GM23338 (cell line): ENCODE data around the gene TUBG2. TPM values are rescaled to one million over a fixed set of nuclear protein-coding genes. Genes with fewer than 3 reads are reported as not detected.

ENCODE experiments used
- ATAC-seq: fragments of 200-7000 bp; cut with Tn5 transposase; 3 replicates; pipeline ENCODE4 v1.9.1; 2020
- DNase-seq: peaks from one replicate; pipeline ENCODE4 v3.0.0-alpha.2; 2015; ENCODE audit warnings: low spot score
- H2AFZ ChIP-seq: fragments of 200-600 bp; sonication (generic); 2 replicates; pipeline ENCODE4 v1.8.0; 2016; ENCODE audit warnings: antibody characterized with exemption, mild to moderate bottlenecking, moderate library complexity
- H3F3A ChIP-seq: fragments of 200-600 bp; sonication (generic); replicated peaks from 2 replicates; pipeline ENCODE4 v1.8.0; 2017; ENCODE audit warnings: antibody characterized with exemption, mixed run types, low read depth
- H3K27ac ChIP-seq: fragments of 200-600 bp; sonication (generic); 2 replicates; pipeline ENCODE4 v1.6.1; 2016; ENCODE audit warnings: low read depth
- H3K27me3 ChIP-seq: fragments of 200-600 bp; sonication (generic); 2 replicates; pipeline ENCODE4 v1.8.0; 2016; ENCODE audit warnings: mild to moderate bottlenecking, mixed run types, moderate library complexity; ENCODE audit not compliant: insufficient read depth
- H3K36me3 ChIP-seq: fragments of 200-600 bp; sonication (generic); 2 replicates; pipeline ENCODE4 v1.8.0; 2016; ENCODE audit warnings: mild to moderate bottlenecking; ENCODE audit not compliant: insufficient read depth
- H3K4me1 ChIP-seq: fragments of 200-600 bp; sonication (generic); 2 replicates; pipeline ENCODE4 v1.8.0; 2016; ENCODE audit warnings: mild to moderate bottlenecking, moderate library complexity; ENCODE audit not compliant: insufficient read depth
- H3K4me2 ChIP-seq: fragments of 200-600 bp; sonication (generic); 2 replicates; pipeline ENCODE4 v1.7.1; 2017; ENCODE audit warnings: mixed run types
- H3K4me3 ChIP-seq: fragments of 200-600 bp; sonication (generic); 2 replicates; pipeline ENCODE4 v1.6.1; 2016; ENCODE audit warnings: mixed run types
- H3K79me2 ChIP-seq: fragments of 200-600 bp; sonication (generic); replicated peaks from 2 replicates; pipeline ENCODE4 v1.8.0; 2017; ENCODE audit warnings: mild to moderate bottlenecking; ENCODE audit not compliant: insufficient read depth
- H3K9me2 ChIP-seq: fragments of 200-600 bp; sonication (generic); 2 replicates; pipeline ENCODE4 v1.8.0; 2017; ENCODE audit not compliant: insufficient read depth
- H4K20me1 ChIP-seq: fragments of 200-600 bp; sonication (generic); replicated peaks from 2 replicates; pipeline ENCODE4 v1.8.0; 2017; ENCODE audit warnings: mild to moderate bottlenecking; ENCODE audit not compliant: insufficient read depth
- H3K27ac Mint-ChIP-seq: 2 replicates; pipeline ENCODE4 v1.8.0; 2020; ENCODE audit warnings: inconsistent platforms, mild to moderate bottlenecking, moderate library complexity, mixed read lengths
- H3K27me3 Mint-ChIP-seq: 3 replicates; pipeline ENCODE4 v1.8.0; 2022; ENCODE audit warnings: low read depth, mild to moderate bottlenecking, moderate library complexity, mixed read lengths, inconsistent platforms; ENCODE audit not compliant: insufficient read depth, poor library complexity
- H3K36me3 Mint-ChIP-seq: 3 replicates; pipeline ENCODE4 v1.8.0; 2021; ENCODE audit warnings: low read depth, mild to moderate bottlenecking, inconsistent platforms, moderate library complexity, mixed read lengths
- H3K4me1 Mint-ChIP-seq: 3 replicates; pipeline ENCODE4 v1.8.0; 2020; ENCODE audit warnings: mild to moderate bottlenecking, inconsistent platforms, mixed read lengths
- H3K4me3 Mint-ChIP-seq: 3 replicates; pipeline ENCODE4 v1.8.0; 2021; ENCODE audit warnings: moderate library complexity, mild to moderate bottlenecking, inconsistent platforms, mixed read lengths
- H3K9me3 Mint-ChIP-seq: 3 replicates; pipeline ENCODE4 v1.8.0; 2020; ENCODE audit warnings: moderate library complexity, mild to moderate bottlenecking, inconsistent platforms, mixed read lengths
- CTCF ChIP-seq, 2 experiments: fragments of 200-600 bp in 1 of 2; sonication (generic) in 1 of 2; conservative IDR thresholded peaks; 2 replicates each; pipeline versions ENCODE4 v1.5.1 to v1.6.1; 2016 to 2017; ENCODE audit warnings: antibody characterized with exemption in 2 of 2, low read depth in 2 of 2, mild to moderate bottlenecking in 2 of 2, moderate library complexity in 1 of 2
- ETS1 ChIP-seq: IDR thresholded peaks from 2 replicates; pipeline ENCODE4 v1.6.1; 2016; ENCODE audit warnings: antibody characterized with exemption
- JUNB ChIP-seq: IDR thresholded peaks from one replicate; pipeline ENCODE4 v1.6.1; 2016; ENCODE audit warnings: antibody characterized with exemption; ENCODE audit not compliant: unreplicated experiment
- NANOG ChIP-seq: IDR thresholded peaks from 2 replicates; pipeline ENCODE4 v1.6.1; 2016; ENCODE audit warnings: antibody characterized with exemption, borderline replicate concordance
- POLR2AphosphoS5 ChIP-seq: IDR thresholded peaks from 2 replicates; pipeline ENCODE4 v1.6.1; 2016; ENCODE audit warnings: antibody characterized with exemption, low read depth
- REST ChIP-seq: IDR thresholded peaks from one replicate; pipeline ENCODE4 v1.6.1; 2018; ENCODE audit warnings: antibody characterized with exemption; ENCODE audit not compliant: unreplicated experiment
- STAT1 ChIP-seq: IDR thresholded peaks from one replicate; pipeline ENCODE4 v1.6.1; 2016; ENCODE audit warnings: antibody characterized with exemption; ENCODE audit not compliant: unreplicated experiment
- polyA plus RNA-seq: library from polyadenylated mRNA; unstranded; fragments of >200 nt; fragmentation: Nextera tagmentation; extraction: Ambion mirVana; gene quantifications from 2 replicates; pipeline ENCODE4 v1.2.1, GENCODE V29; 2016
- total RNA-seq: library from RNA; depleted of rRNA; stranded (reverse); fragments of >200 nt; shearing (Covaris generic); gene quantifications from 2 replicates; pipeline ENCODE4 v1.2.3, GENCODE V29; 2014
- TF ChIP-seq, protein P1 (sequence below): fragments of 250-450 bp; sonication (Bioruptor Pico); IDR thresholded peaks from 2 replicates; pipeline ENCODE4 v1.5.0; 2020; ENCODE audit warnings: mild to moderate bottlenecking, moderate library complexity

Gene TUBG2
- total and polyA plus RNA-seq, 2 experiments from 2014 or later: 18.2 to 19.0 TPM

- peaks cover 10% of the 10 kb centered on the region for H3K4me1 Mint-ChIP-seq
- H3K27me3 Mint-ChIP-seq: peaks cover 9% of the 10 kb centered on the region
- DNase-seq (no peak), ATAC-seq (no peak)
- TF ChIP-seq REST: no peak
- TF ChIP-seq JUNB: no peak
- no peak for TF ChIP-seq STAT1
- TF ChIP-seq NANOG: no peak
- H2AFZ ChIP-seq: no peak overlapping the region
- no peak overlapping the region for H3K4me3 Mint-ChIP-seq
- H3K9me3 Mint-ChIP-seq: no peaks in the 10 kb centered on the region; the same call in 2 of the 3 replicates
- H3K27ac ChIP-seq: no peak overlapping the region
- no peaks in the 10 kb centered on the region for H3K9me2 ChIP-seq
- no peaks in the 10 kb centered on the region for H3F3A ChIP-seq
- H3K79me2 ChIP-seq: no peaks in the 10 kb centered on the region
- peaks cover 32% of the 10 kb centered on the region for H3K36me3 Mint-ChIP-seq
- no peaks in the 10 kb centered on the region for H3K27me3 ChIP-seq
- peaks cover 6% of the 10 kb centered on the region; the same call in 1 of the 2 replicates for H4K20me1 ChIP-seq
- no peak overlapping the region for H3K27ac Mint-ChIP-seq
- H3K4me1 ChIP-seq: no peaks in the 10 kb centered on the region; the same call in 1 of the 2 replicates
- H3K4me2 ChIP-seq: no peak overlapping the region
- no peak overlapping the region for H3K4me3 ChIP-seq
- H3K36me3 ChIP-seq: peaks cover 6% of the 10 kb centered on the region; the same call in 1 of the 2 replicates
Measured at GRCh38 chr17:42700586-42701289, 41.7 kb downstream of the TUBG2 start.

DNA sequence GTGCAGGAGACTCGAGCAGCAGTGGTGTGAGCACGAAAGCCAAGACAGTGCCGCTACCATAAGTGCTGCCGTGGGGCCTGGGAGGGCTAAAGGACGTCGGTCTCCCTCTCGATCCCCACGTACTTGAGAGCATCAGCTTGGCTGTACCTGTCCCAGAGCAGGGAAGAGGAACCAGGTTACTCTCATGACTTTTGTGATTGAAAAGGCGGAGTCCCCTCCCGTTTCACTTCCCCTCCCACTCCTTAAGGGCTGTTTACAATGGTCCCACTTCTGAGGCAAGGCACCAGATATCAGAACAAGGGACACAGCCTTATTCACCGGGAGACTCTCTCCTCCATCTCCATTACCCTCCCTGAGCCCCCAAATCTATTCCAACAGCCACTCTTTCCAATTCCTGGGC is 43.4 kb downstream of the TUBG2 start:
- no peaks in the 10 kb centered on the region for H3K79me2 ChIP-seq
- H3K4me2 ChIP-seq: no peak overlapping the region
- ATAC-seq (no peak), DNase-seq (no peak)
- no peak overlapping the region for H3K27ac Mint-ChIP-seq
- H3K9me3 Mint-ChIP-seq: no peaks in the 10 kb centered on the region; the same call in 2 of the 3 replicates
- H4K20me1 ChIP-seq: peaks cover 6% of the 10 kb centered on the region; the same call in 1 of the 2 replicates
- H3K4me1 Mint-ChIP-seq: peaks cover 10% of the 10 kb centered on the region
- H3K27ac ChIP-seq: no peak overlapping the region
- H3K4me3 Mint-ChIP-seq: no peak overlapping the region; the same call in 2 of the 3 replicates
- H3K27me3 Mint-ChIP-seq: peaks cover 5% of the 10 kb centered on the region
- H3K9me2 ChIP-seq: no peaks in the 10 kb centered on the region
- H2AFZ ChIP-seq: no peak overlapping the region
- H3K36me3 Mint-ChIP-seq: peaks cover 28% of the 10 kb centered on the region
- no peaks in the 10 kb centered on the region; the same call in 1 of the 2 replicates for H3K4me1 ChIP-seq
- no peak overlapping the region for H3K4me3 ChIP-seq
- H3K36me3 ChIP-seq: peaks cover 6% of the 10 kb centered on the region; the same call in 1 of the 2 replicates
- H3F3A ChIP-seq: no peaks in the 10 kb centered on the region
- H3K27me3 ChIP-seq: no peaks in the 10 kb centered on the region
- TF ChIP-seq NANOG (no peak), POLR2AphosphoS5 (no peak), JUNB (no peak), CTCF (conservative IDR thresholded peaks at IDR 0.05; ENCODE audit: low read depth in 2 of 2) (no peak), ETS1 (no peak)
- TF ChIP-seq, protein P1, sequence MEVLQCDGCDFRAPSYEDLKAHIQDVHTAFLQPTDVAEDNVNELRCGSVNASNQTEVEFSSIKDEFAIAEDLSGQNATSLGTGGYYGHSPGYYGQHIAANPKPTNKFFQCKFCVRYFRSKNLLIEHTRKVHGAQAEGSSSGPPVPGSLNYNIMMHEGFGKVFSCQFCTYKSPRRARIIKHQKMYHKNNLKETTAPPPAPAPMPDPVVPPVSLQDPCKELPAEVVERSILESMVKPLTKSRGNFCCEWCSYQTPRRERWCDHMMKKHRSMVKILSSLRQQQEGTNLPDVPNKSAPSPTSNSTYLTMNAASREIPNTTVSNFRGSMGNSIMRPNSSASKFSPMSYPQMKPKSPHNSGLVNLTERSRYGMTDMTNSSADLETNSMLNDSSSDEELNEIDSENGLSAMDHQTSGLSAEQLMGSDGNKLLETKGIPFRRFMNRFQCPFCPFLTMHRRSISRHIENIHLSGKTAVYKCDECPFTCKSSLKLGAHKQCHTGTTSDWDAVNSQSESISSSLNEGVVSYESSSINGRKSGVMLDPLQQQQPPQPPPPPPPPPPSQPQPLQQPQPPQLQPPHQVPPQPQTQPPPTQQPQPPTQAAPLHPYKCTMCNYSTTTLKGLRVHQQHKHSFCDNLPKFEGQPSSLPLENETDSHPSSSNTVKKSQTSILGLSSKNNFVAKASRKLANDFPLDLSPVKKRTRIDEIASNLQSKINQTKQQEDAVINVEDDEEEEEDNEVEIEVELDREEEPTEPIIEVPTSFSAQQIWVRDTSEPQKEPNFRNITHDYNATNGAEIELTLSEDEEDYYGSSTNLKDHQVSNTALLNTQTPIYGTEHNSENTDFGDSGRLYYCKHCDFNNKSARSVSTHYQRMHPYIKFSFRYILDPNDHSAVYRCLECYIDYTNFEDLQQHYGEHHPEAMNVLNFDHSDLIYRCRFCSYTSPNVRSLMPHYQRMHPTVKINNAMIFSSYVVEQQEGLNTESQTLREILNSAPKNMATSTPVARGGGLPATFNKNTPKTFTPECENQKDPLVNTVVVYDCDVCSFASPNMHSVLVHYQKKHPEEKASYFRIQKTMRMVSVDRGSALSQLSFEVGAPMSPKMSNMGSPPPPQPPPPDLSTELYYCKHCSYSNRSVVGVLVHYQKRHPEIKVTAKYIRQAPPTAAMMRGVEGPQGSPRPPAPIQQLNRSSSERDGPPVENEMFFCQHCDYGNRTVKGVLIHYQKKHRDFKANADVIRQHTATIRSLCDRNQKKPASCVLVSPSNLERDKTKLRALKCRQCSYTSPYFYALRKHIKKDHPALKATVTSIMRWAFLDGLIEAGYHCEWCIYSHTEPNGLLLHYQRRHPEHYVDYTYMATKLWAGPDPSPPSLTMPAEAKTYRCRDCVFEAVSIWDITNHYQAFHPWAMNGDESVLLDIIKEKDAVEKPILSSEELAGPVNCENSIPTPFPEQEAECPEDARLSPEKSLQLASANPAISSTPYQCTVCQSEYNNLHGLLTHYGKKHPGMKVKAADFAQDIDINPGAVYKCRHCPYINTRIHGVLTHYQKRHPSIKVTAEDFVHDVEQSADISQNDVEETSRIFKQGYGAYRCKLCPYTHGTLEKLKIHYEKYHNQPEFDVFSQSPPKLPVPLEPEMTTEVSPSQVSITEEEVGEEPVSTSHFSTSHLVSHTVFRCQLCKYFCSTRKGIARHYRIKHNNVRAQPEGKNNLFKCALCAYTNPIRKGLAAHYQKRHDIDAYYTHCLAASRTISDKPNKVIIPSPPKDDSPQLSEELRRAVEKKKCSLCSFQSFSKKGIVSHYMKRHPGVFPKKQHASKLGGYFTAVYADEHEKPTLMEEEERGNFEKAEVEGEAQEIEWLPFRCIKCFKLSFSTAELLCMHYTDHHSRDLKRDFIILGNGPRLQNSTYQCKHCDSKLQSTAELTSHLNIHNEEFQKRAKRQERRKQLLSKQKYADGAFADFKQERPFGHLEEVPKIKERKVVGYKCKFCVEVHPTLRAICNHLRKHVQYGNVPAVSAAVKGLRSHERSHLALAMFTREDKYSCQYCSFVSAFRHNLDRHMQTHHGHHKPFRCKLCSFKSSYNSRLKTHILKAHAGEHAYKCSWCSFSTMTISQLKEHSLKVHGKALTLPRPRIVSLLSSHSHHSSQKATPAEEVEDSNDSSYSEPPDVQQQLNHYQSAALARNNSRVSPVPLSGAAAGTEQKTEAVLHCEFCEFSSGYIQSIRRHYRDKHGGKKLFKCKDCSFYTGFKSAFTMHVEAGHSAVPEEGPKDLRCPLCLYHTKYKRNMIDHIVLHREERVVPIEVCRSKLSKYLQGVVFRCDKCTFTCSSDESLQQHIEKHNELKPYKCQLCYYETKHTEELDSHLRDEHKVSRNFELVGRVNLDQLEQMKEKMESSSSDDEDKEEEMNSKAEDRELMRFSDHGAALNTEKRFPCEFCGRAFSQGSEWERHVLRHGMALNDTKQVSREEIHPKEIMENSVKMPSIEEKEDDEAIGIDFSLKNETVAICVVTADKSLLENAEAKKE: no peak
